Astrocyte (in vitro differentiated cells and primary cell): ENCODE results near the gene SMARCB1.

ENCODE experiments used
- EZH2 ChIP-seq: IDR thresholded peaks from 2 replicates; pipeline ENCODE4 v1.6.1; 2012; ENCODE audit warnings: mild to moderate bottlenecking, low read length, inconsistent platforms; ENCODE audit not compliant: insufficient read depth
- TF ChIP-seq, protein P1 (sequence below): IDR thresholded peaks from 2 replicates; pipeline ENCODE4 v1.5.1; 2011; ENCODE audit warnings: low read depth, mild to moderate bottlenecking, inconsistent platforms, low read length, moderate library complexity; ENCODE audit not compliant: insufficient read depth

- TF ChIP-seq, protein P1, sequence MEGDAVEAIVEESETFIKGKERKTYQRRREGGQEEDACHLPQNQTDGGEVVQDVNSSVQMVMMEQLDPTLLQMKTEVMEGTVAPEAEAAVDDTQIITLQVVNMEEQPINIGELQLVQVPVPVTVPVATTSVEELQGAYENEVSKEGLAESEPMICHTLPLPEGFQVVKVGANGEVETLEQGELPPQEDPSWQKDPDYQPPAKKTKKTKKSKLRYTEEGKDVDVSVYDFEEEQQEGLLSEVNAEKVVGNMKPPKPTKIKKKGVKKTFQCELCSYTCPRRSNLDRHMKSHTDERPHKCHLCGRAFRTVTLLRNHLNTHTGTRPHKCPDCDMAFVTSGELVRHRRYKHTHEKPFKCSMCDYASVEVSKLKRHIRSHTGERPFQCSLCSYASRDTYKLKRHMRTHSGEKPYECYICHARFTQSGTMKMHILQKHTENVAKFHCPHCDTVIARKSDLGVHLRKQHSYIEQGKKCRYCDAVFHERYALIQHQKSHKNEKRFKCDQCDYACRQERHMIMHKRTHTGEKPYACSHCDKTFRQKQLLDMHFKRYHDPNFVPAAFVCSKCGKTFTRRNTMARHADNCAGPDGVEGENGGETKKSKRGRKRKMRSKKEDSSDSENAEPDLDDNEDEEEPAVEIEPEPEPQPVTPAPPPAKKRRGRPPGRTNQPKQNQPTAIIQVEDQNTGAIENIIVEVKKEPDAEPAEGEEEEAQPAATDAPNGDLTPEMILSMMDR = no peak
- TF ChIP-seq EZH2 = no peak
Measured at GRCh38 chr22:23844739-23845202, 58.0 kb downstream of the SMARCB1 start.
